HCEC 1CT (cell line): ENCODE data around the gene HS6ST1.
"Not testable (repeated sequence)": the region's sequence is repeated elsewhere in the genome, so short reads cannot be mapped to it uniquely, and the experiment has no call there.

Source experiments
- DNase-seq: peaks from one replicate; pipeline ENCODE4 v3.0.0-alpha.2; 2017

HS6ST1 gene

DNA sequence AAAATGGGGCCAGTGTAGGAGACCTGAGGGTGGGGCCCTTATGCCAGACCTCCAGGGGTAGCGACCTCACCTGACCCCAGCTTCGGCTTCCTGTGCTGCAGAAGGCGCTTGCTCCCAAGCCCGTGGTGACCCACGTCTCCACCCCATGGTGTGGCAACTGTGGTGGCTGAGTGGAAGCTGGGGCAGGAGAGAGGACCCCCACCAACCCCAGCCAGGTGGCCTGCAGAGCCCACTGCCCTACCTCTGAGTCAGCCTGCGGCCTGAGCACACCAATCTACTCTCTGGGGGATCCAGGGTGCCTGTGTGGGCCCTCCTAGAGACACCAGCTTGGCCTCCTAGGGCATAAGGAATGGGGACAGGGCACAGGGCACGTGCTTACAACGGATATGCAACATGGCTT, 52.2 kb downstream of the HS6ST1 start:
- DNase-seq, result not testable (repeated sequence)

DNA sequence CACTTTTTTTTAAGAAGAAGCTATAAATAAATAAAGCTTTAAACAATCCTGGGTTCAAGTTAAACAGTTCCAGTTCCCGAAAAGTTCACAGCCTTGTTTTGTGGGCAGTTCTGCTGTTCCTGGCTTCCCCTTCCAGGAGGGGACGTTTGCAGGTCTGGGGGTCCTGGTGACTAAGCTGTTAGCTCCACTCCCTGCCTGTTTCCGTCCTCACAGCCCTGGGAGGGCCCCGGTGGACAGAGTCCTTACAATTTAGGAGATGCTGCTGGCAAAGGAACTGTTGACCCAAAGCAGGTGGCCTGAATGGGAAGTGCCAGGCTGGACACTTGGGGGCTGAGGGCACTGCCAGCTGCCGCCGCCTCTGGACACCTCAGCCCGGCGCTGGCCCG, 53.1 kb downstream of the HS6ST1 start:
- not testable (repeated sequence) for DNase-seq

DNA sequence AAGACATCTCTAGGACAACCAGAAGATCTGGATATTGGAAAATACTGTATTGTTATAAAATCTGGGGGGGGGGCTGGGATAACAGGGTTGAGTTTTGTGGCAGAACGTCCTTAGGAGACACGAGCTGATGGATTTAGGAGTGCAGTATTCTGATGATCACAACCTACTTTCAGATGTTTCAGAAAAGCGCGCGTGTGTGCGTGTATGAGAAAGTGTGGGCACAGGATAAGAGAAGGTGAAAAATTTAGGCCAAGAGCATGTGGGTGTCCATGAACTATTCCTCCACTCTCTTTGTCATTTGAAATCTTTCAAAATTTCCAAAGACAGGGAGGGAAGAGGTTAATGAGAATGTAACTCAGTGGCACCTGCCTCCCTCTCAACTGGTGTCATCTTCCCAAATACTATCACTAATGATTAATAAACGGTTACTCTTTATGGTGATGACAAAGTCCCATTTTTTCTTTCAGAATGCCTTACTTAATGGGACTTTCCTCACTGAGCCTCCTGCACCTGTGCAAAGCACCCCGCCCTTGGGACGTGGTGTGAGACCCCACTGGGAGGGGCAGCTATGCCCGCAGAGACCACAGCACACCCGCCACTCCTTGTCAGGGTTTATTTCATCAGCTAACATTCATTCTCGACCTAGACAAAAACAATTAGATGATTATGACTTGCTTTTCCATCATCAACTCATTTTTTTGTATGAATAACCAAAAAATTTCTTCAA, 53.6 kb downstream of the HS6ST1 start:
- no peak for DNase-seq

DNA sequence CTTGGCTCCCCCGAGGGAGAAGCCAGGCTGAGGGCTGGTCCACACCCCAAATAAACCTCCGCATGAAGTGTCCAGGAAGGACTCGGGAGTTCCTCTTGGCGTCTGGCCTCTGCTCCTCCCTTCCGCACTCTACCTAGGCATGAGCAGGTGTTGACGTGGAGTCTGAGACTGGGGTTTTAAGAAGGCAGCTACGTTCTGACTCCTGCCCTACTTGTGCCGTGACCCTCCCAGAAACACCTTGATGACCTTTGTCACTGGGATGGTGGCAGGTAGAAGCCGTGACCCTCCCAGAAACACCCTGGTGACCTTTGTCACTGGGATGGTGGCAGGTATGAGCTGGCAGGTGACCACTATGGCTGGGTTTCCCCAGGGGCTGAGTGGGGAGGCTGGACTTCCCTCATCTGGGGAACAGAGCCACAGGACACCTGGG, 54.8 kb downstream of the HS6ST1 start:
- DNase-seq, result no peak

DNA sequence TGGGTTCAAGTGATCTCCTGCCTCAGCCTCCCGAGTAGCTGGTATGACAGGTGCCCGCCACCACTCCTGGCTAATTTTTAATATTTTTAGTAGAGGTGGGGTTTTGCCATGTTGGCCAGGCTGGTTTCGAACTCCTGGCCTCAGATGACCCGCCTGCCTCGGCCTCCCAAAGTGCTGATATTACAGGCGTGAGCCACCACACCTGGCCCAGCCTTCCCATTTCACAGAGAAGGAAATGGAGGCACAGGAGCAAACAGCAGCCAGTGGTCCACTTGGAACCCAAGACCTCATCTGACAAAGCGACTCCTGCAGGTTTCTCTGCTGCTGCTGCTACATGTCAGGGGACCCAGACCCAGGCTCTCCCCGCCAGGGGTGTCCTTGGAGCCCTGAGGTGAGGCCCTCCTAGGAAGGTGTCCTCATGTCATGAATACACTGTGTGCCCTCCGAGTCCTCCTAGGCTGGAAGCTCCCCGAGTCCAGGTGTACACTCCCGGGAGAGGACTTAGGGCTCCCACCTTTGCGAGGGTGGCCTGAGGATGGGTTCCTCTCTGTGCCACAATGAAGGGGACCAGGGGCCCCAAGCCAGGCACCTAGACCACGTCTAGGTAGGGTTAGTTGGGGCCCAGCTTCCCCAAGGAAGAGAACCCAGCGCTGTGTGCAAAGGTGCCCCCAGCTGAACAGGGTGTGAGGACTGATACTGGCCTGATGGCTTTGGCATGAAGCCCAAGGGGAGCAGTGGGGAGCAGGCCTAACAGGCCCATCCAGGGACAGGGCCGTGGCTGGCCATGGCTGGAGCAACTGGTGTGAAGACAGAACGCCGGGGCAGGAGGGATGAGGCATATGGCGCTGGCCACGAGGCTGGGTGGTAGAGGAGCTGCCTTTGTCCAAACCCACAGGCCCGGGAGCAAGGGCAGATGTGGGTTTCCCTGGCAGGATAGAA, 56.1 kb downstream of the HS6ST1 start:
- DNase-seq, result no peak

DNA sequence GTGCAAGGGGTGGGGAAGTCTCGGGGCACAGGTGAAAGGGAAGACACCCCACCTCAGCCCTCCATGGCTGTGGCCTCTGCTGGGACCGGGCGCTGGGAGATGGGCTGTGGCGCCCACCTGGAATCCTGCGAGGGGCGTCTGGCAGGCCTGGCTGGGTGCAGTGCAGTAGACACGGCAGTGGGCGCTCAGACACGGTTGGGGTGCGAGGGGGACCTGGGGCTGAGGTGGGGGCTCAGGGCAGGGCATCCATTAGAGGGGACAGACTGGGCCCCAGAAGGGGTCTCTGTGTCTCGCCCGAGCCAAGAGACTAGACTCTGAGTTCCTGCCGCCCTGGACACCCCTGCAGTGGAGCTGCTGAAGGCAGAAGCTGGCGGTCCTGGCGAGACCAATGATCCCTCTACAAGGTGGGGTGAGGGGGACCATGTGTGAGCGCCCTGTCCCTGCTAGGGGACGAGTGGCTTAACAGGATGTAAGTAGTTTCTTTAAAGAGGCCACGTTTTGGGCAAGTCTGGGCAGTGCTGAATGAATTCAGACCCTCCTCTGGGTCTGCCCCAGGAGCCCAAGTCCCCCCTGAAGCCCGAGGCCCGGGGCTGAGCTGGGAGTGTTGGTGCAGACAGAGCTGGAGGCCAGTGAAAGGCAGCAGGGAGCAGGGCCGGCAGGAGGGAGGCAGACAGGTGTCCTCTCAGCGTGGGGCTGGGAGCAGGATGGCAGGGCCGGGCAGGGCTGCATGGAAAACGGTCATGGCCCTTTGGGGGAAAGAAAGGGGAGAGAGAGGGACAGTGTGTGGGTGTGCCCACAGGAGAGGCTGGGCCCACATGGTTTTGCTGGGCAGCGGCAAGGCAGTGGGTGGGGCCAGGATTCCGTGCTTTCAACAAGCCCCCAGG, 57.2 kb downstream of the HS6ST1 start:
- DNase-seq, result no peak

DNA sequence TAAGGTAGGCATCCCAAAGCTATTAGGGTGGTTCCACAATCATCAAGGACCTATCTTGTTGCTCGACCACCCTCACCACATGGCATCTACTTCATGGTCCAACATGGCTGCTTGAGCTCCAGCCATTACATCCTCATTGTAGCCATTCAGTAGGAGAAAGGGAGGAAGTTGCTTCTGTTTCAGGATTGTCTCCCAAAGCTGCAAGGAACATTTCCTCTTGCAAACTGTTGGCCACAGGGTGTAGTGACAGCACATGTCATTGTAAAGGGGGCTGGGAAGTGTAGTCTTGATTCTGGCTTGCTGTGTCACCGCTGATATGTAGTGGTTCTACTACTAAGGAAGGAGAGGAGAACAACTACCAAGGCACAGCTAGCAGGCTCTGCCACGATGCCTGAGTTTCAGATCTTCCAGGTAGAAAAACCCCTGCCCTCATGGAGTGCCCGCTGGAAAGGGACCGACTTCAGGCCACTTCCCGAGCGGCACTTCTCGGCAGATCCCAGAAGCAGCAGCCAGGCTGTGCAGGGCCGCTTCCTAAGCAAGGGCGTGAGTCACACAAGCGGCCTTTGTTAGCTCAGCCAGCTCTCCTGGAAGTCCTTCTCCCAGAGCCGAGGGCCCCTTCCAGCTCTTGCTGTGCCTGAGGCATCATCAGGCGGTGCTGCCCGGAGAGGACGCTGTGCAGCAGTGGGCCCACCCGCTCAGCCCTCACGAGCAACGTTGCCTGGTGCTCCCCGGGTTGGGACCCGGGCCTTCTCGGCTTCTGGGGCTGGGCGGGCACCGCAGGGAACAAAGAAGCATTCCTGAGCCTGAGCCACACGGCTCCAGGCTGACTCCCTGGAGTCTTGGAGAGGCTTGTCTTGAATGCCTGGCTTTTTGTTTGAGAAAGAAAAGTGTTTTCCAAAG, 58.2 kb downstream of the HS6ST1 start:
- no peak for DNase-seq

DNA sequence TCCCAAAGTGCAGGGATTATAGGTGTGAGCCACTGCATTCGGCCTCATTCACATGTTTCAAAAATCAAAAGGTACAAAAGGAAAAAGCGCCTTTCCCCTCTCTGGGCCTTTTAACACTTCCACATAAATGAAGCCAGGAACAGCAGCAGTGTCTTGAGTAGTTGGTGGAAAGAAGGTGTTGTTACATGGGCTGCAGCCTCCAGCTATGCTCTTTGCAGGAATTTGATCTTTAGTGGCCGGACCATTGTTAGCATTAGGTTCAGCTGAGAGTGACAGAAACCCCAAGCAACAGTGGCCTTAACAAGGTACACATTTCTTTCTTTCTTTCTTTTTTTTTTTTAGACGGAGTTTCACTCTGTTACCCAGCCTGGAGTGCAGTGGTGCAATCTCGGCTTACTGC, 59.1 kb downstream of the HS6ST1 start:
- no peak for DNase-seq

DNA sequence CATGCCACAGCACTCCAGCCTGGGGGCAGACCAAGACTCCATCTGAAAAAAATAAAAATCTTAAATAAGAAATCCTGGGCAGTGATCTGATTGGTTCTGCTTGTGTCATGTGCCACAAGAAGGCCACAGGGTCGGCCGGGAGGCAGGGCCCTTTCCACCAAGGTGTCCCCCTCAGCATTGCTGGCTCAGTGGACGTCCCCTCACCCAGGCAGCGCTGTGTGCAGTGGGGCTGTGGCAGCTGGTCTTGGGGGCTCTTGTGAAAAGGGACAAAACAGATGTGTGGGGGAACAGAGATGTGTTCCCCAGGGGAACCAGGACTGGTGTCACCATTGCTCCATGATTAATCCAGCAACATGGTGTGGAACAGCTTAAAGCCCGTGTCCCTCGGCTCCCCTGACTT, 60.5 kb downstream of the HS6ST1 start:
- DNase-seq, result no peak

DNA sequence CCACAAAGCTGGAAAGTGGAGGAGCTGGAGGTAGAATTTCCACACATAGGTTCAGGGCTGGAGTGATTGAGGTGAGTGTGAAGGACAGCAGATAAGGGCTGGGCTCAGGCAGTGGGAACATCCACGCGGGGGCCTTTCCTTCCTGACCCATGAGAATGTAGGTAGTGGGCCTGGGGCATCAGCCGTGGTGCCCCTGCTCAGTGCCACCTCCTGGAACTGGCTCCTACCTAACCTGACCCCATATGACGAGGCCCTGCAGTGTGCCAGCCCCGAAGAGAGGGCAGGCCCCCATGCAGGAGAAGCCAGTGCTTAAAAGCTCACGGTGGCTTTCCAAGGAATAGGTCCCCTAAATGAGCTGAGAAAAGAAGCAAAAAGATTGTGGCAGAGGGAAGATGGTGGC, 66.2 kb downstream of the HS6ST1 start:
- DNase-seq, result no peak

DNA sequence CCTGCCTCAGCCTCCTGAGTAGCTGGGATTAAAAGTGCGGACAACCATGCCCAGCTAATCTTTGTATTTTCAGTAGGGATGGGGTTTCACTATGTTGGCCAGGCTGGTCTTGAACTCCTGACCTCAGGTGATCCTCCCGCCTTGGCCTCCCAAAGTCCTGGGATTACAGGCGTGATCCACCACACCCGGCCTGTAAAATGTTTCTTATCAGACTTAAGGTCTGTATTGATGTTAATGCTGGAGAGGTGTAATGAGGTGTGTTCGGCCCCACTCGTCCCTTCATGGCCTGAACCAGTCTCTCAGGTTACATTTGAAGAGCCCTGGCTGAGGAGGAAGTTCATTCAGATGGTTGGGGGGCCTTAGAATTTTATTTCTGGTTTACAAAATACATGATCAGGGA, 66.6 kb downstream of the HS6ST1 start:
- DNase-seq, result not testable (repeated sequence)

DNA sequence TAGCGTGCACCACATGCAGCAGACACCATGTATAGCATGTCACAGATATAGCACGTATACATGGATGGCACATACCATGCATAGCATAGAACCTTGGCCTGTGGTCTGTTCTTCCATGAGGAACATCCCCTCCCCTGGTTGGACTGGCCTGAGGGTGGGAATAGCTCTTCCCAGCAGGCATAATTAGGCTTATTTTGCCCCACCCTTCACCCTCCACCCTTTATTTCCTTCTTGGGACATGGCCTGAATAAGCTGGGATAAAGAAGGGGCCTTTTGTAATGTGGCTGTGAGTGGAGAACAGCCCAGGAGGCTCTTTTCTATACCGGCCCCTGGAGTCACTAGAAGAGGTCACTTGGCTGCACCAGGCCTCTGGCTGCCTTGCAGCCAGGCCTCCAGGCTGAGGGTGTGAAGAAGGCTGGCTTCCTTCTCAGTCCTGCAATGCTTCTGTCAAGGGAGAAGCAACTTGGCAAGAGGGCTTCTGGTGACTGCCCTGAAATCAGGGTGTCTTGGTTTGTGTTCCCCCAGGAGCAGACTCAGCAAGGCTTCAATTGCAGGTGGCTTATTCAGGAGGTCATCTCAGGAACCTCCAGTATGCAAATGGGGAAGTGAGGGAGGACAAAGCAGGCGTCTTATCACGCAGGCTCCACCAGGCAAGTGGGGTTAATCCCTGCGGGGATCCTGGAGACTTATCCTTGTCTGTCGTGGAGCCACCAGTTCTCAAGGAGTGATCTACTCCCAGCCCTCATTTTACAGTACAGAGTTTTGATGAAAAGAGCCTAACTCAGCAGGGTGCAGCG, 68.2 kb downstream of the HS6ST1 start:
- no peak for DNase-seq

DNA sequence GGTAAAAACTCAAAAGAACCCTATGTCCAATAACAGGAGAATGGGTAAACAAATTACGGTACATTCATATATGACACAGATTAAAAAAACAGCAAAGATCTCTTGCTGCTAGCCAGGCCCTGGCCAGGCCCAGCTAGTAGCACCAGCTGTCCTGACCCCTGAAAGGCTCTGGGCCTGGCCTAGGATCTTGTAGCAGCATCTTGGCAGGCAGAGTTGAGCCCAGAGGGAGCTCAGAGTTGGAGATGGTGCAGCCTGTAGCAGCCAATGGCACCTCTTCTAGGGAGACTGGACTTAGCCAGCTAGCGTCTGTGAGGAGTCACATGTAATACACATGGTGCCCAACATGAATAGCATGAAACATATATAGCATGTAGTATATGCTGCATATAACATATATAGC, 69.1 kb downstream of the HS6ST1 start:
- no peak for DNase-seq

DNA sequence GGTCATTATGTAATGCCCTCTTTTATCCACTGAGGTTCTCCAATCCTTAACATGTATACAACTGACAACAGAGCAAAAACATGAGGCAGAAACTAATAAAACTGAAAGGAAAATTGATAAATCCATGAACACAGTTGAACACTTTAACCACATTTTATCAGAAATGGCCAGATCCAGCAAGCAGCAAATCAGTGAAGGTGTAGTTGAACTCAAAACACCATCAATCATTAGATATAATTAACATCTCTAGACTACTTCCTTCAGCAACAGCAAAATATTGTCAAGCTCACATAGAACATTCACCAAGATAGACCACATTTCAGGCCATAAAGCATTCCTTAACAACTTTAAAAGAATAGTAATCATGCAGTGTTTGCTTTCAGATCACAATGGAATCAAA, 72.9 kb downstream of the HS6ST1 start:
- no peak for DNase-seq

DNA sequence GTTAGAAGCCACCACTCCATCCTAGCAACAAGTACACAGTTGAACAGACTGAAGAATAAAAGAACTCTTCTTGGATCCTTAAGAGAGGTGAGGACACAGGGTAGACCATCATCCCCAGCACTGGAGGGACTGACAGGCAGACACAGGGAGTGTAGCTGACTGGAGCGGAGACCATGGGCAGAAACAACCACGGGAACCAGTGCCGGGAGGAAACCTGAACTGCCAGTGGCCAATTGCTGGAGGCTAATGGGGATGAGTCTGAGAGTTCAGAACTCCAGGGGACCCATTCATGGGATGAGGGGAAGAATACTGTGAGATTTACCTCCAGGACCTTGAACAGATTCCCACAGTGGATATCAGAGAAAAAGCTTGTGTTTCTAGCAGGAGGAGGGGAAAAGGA, 76.8 kb downstream of the HS6ST1 start:
- no peak for DNase-seq

DNA sequence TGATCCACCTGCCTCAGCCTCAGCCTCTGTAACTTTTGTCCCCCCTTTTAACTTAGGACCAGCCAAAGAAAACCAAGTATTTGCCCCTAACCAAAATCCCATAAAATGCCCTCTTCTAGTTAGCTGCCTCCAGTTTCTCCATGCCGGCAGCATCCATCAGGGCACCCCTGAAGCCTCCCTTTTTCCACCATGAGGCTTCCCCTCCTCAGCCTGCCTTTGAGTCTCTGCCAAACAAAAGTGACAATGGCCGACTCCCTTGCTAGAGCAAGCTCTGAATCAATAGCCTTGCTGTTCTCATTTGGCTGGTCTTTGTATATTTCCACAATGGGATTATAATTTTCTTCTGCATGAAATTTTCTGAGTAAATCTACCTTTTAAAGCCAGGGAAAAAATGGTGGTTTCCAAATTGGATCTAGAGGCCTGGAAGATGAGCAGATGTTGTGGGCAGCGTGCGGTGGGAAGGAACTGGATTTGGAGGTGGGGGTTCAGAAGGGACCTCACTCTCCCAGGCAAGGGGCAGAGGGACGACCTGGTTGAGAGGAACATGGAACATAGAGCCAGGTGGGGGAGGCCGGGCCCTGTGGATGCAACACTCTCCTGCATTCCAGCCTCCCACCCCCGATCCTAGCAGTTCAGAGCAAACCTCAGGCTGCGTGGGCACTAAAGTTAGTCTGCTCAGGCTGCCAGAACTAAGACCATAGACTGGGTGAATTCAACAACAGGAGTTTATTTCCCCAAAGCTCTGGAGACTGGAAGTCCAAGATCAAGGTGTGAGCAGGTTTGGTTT, 80.6 kb downstream of the HS6ST1 start:
- DNase-seq, result no peak

DNA sequence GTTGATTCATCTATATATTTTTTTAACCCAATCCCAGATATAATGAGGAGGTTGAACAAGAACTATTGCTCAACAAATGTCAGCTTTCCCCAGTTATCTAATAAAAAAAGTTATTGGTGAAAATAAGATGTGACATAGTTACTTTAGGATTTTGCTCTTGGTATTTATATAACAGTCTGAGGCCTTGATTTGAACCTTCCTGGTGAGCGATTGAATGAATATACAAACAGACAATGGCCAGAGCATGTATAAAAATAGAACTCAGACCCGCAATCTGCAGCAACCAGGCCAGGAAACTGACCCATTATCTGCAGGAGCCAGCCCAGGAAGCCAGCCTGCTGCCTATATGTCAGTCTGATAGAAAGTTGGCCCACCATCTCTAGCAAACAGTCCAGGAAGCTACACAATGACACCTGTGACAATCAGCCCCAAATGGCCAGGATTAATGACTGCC, 81.6 kb downstream of the HS6ST1 start:
- DNase-seq, result peak; percentile 37

DNA sequence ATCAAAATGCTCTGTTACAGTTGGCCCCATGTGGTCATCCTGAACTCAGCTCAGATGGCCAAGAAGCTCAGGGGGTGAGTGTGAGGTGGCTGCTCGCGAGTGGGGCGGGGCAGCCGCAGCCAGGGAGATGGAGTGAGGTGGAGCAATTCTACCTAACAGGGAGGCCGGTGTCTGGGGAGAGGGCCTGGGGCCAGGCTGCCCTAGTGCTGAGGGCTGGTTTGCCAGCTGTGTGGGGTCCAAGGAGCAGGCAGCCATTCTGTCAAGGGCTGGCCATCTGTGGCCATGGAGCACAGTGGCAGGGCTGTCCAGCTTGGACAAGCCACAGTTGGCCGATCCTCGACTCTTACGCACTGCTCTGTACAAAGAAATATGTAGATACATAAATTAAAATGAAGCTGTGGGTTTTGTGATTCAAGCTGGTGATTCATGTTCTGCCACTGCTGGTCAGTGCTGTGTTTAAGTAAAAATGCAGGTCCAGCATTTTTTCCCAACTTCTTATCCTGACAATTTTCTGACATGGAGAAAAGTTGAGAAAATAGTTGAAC, 82.1 kb downstream of the HS6ST1 start:
- DNase-seq, result peak; percentile 88

DNA sequence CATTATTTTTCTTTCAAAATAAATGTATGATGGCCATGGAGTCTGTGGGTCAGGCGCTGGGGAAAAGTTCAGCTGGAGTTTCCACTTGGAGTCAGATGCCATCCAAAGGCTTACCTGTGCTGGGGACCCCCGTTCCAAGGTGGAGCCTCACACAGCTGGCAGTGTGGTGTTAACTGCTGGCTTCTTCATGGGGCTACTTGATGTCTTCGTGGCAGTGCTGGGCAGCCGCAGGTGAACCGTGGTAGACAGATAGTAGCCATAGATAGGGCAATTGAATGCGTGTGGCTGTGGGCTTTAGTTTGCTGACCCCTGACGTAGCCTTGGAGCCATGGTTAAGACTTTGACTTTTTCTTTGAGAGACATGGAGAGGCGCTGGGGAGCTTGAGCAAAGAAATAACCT, 83.1 kb downstream of the HS6ST1 start:
- DNase-seq, result no peak

DNA sequence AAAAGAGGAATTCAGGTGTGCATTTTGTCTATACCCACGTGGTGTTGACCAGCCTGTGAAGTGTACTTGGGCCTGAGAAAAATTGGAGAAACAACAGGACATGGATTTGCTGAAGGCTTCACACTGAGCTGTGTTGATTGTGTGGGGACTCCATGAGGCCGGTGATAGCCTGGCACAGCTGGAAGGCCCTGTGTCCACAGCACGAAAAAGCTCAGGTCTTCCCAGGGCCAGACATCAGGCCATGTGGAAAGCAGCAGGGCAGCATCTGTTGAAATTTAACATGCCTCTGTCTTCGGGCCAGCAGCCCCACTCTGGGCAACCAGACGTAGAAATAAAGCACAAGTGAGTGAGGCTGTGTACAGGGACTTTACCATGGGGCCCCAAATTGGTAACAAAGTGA, 84.1 kb downstream of the HS6ST1 start:
- no peak for DNase-seq
